Body of pancreas (tissue), 4 donors: ENCODE measurements around the gene MTX3.

Source experiments
- CTCF ChIP-seq, 7 experiments: fragments of 450-650 bp in 4 of 7; fragments of 200-600 bp in 3 of 7; sonication (generic) in 3 of 7; IDR thresholded peaks; one replicate each; pipeline ENCODE4 v1.5.1; 2016 to 2019; ENCODE audit warnings: antibody characterized with exemption in 7 of 7
- POLR2A ChIP-seq, 3 donors: fragments of 450-650 bp; IDR thresholded peaks; one replicate each; pipeline ENCODE4 v1.6.1; 2016; ENCODE audit warnings: antibody characterized with exemption in 3 of 3, mild to moderate bottlenecking in 2 of 3

GRCh38 chr5:80033513-80033912, 42.5 kb upstream of the MTX3 start:
- TF ChIP-seq CTCF (IDR thresholded peaks at IDR 0.05): no peak
- TF ChIP-seq POLR2A (IDR thresholded peaks at IDR 0.05): no peak
